ENCODE data around the gene SELENOV. TPM values are rescaled to one million over a fixed set of nuclear protein-coding genes. Genes with fewer than 3 reads are reported as not detected.
"Not testable (repeated sequence)": the region's sequence is repeated elsewhere in the genome, so short reads cannot be mapped to it uniquely, and the experiment has no call there.

SELENOV gene
- not detected for total RNA-seq

GRCh38 chr19:39514840-39515550 is at the start of gene SELENOV:
Gene SELENOV, plus strand, starts transcription at chr19:39515139. Its CDS starts 74 bp downstream, at chr19:39515213.
- DNase-seq (ENCODE audit: low spot score): no peak

GRCh38 chr19:39465956-39466747 is 48.8 kb upstream of the SELENOV start:
- DNase-seq (ENCODE audit: low spot score): no peak

GRCh38 chr19:39467941-39468340 is 47.0 kb upstream of the SELENOV start:
- DNase-seq (ENCODE audit: low spot score): no peak

- DNase-seq (ENCODE audit: low spot score): no peak
Measured at GRCh38 chr19:39469036-39469435, 45.9 kb upstream of the SELENOV start.

GRCh38 chr19:39469567-39469966 is 45.4 kb upstream of the SELENOV start:
- DNase-seq (ENCODE audit: low spot score): no peak

- no peak for DNase-seq (ENCODE audit: low spot score)
Measured at GRCh38 chr19:39470724-39471339, 44.1 kb upstream of the SELENOV start.

GRCh38 chr19:39471756-39472536 is 43.0 kb upstream of the SELENOV start:
- DNase-seq (ENCODE audit: low spot score): no peak

- no peak for DNase-seq (ENCODE audit: low spot score)
Measured at GRCh38 chr19:39472746-39473442, 42.0 kb upstream of the SELENOV start.

- DNase-seq (ENCODE audit: low spot score): no peak
Measured at GRCh38 chr19:39473443-39473960, 41.4 kb upstream of the SELENOV start.

- peak; percentile 20 for DNase-seq (ENCODE audit: low spot score)
Measured at GRCh38 chr19:39474139-39474620, 40.8 kb upstream of the SELENOV start.

GRCh38 chr19:39475748-39476147 is 39.2 kb upstream of the SELENOV start:
- no peak for DNase-seq (ENCODE audit: low spot score)

GRCh38 chr19:39479319-39479801 is 35.6 kb upstream of the SELENOV start:
- not testable (repeated sequence) for DNase-seq (ENCODE audit: low spot score)

GRCh38 chr19:39479916-39480315 is 35.0 kb upstream of the SELENOV start:
- DNase-seq (ENCODE audit: low spot score): no peak

GRCh38 chr19:39480337-39481228 is 34.4 kb upstream of the SELENOV start, which contains the start of gene TIMM50:
Gene TIMM50, plus strand, starts transcription at chr19:39480838. Its CDS starts 16 bp downstream, at chr19:39480854.
- peak; percentile 97 for DNase-seq (ENCODE audit: low spot score)

GRCh38 chr19:39481229-39481545 is 33.8 kb upstream of the SELENOV start:
- DNase-seq (ENCODE audit: low spot score): no peak

GRCh38 chr19:39481676-39482075 is 33.3 kb upstream of the SELENOV start:
- DNase-seq (ENCODE audit: low spot score): no peak

GRCh38 chr19:39483141-39483540 is 31.8 kb upstream of the SELENOV start:
- no peak for DNase-seq (ENCODE audit: low spot score)

GRCh38 chr19:39489756-39490155 is 25.2 kb upstream of the SELENOV start:
- no peak for DNase-seq (ENCODE audit: low spot score)

- DNase-seq (ENCODE audit: low spot score): no peak
Measured at GRCh38 chr19:39492225-39492624, 22.7 kb upstream of the SELENOV start.

GRCh38 chr19:39492788-39493187 is 22.2 kb upstream of the SELENOV start:
- no peak for DNase-seq (ENCODE audit: low spot score)

All from mucosa of gallbladder (tissue), 1 donor.